ENCODE data around the gene SALL3.

The SALL3 gene

GRCh38 chr18:78999939-79000338, 20.3 kb downstream of the SALL3 start:
- no peaks in the 10 kb centered on the region for H3K36me3 ChIP-seq (ENCODE audit: control insufficient read depth, insufficient read depth, low read length)
- peaks cover 8% of the 10 kb centered on the region for H3K27me3 ChIP-seq (ENCODE audit: control insufficient read depth, insufficient read depth, low read length)
- H3K9ac ChIP-seq (ENCODE audit: low read length): no peak overlapping the region
- no peaks in the 10 kb centered on the region for H3K9me3 ChIP-seq (ENCODE audit: control insufficient read depth, low read length)
- no peak overlapping the region for H3K4me3 ChIP-seq (ENCODE audit: low read length)
- no peaks in the 10 kb centered on the region for H3K4me1 ChIP-seq (ENCODE audit: control insufficient read depth, insufficient read depth, low read length)

DNA sequence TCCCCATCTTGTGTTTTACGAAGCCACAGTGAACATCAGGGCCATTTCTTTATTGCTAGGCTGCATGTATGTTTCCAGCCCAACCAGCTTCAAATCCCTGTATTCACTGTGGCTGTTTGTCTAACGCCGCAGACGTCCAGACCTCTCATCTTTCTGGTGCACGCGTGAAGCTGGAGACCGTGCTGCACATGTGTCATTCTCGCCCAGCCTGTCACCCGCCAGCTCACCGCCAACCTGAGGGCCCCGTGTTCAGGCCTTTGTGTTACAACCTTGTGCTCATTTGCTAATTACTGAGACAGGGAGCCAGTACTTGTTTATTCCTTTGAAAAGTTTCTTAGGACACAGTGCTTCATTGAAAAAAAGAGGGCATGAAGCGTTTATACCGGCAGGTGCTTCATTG, 21.4 kb downstream of the SALL3 start:
- Histone ChIP-seq H3K36me3 (ENCODE audit: control insufficient read depth, insufficient read depth, low read length) (no peaks in the 10 kb centered on the region), H3K27me3 (ENCODE audit: control insufficient read depth, insufficient read depth, low read length) (peaks cover 8% of the 10 kb centered on the region), H3K9ac (ENCODE audit: low read length) (no peak overlapping the region), H3K4me3 (ENCODE audit: low read length) (no peak overlapping the region), H3K9me3 (ENCODE audit: control insufficient read depth, low read length) (no peaks in the 10 kb centered on the region), H3K4me1 (ENCODE audit: control insufficient read depth, insufficient read depth, low read length) (no peaks in the 10 kb centered on the region)

- no peaks in the 10 kb centered on the region for H3K9me3 ChIP-seq (ENCODE audit: control insufficient read depth, low read length)
- no peaks in the 10 kb centered on the region for H3K4me1 ChIP-seq (ENCODE audit: control insufficient read depth, insufficient read depth, low read length)
- H3K27me3 ChIP-seq (ENCODE audit: control insufficient read depth, insufficient read depth, low read length): peaks cover 2% of the 10 kb centered on the region
- H3K36me3 ChIP-seq (ENCODE audit: control insufficient read depth, insufficient read depth, low read length): no peaks in the 10 kb centered on the region
- no peak overlapping the region for H3K9ac ChIP-seq (ENCODE audit: low read length)
- no peak overlapping the region for H3K4me3 ChIP-seq (ENCODE audit: low read length)
Observed at GRCh38 chr18:79005653-79006052, 26.0 kb downstream of the SALL3 start.

DNA sequence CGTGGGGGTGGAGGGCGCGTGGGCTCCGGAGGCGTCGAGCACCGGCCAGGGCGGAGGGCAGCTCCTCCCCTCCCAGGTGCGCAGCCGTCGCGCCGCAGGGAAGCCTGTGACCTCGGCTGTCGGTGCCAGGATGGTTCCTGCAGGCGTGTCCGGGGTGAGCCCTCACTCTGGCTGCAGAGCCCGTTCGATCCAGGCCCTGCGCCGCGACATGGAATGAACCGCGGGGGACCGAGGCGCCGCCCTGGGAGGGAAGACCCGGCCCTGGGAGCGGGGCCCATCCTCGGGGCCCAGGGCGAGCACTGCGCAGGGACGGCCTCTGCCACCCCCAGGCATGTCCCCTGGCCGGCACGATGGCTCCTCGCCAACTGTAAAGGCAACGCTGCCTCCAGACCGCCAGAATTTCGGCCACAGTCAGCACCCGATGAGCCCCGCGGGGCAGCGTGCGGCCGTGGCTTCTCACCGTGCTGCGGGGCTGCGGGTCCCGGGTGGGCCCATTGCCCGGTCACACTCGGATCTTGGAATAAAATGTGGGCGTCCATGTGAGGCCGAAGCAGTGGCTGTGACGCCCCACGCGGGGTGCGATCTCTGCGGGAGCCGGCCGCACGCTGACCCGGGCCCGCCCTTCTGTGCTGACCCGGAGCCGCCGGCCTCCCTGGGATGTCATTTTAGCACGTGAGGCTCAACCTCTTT, 26.6 kb downstream of the SALL3 start:
- Histone ChIP-seq H3K27me3 (ENCODE audit: control insufficient read depth, insufficient read depth, low read length) (no peaks in the 10 kb centered on the region), H3K9ac (ENCODE audit: low read length) (no peak overlapping the region), H3K4me1 (ENCODE audit: control insufficient read depth, insufficient read depth, low read length) (no peaks in the 10 kb centered on the region), H3K36me3 (ENCODE audit: control insufficient read depth, insufficient read depth, low read length) (no peaks in the 10 kb centered on the region), H3K9me3 (ENCODE audit: control insufficient read depth, low read length) (no peaks in the 10 kb centered on the region), H3K4me3 (ENCODE audit: low read length) (no peak overlapping the region)

GRCh38 chr18:79007440-79007839, 27.8 kb downstream of the SALL3 start:
- Histone ChIP-seq H3K9me3 (ENCODE audit: control insufficient read depth, low read length) (no peaks in the 10 kb centered on the region), H3K4me3 (ENCODE audit: low read length) (no peak overlapping the region), H3K9ac (ENCODE audit: low read length) (no peak overlapping the region), H3K4me1 (ENCODE audit: control insufficient read depth, insufficient read depth, low read length) (no peaks in the 10 kb centered on the region), H3K27me3 (ENCODE audit: control insufficient read depth, insufficient read depth, low read length) (no peaks in the 10 kb centered on the region), H3K36me3 (ENCODE audit: control insufficient read depth, insufficient read depth, low read length) (no peaks in the 10 kb centered on the region)

DNA sequence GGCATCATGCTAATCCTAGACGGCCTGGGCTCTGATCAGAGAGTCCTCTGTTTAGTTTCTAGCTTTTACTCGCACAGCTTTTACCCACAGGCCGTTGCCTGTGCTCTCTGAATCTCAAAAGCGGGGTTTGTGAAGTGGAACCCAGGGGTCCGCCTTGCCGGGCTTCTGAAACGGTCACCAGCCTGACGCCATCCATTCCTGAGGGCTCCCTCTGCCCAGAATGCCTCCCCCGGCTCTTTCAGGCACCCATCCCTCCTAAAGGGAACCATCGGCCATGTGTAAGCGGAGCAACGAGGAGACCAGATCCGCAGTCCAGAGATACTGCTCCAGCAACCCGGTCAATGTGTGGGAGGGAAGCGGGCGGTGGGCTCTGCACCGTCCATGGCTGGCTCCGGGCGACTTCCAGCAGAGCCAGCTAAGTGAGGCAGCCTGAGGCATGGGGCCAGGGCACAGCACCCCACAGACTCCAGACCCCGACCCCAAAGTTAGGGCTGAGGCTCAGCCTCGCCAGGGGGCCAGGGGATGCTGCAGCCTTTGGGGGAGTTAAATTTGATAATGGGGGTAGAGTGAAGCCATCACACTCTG, 28.8 kb downstream of the SALL3 start:
- H3K9me3 ChIP-seq (ENCODE audit: control insufficient read depth, low read length): no peaks in the 10 kb centered on the region
- no peaks in the 10 kb centered on the region for H3K4me1 ChIP-seq (ENCODE audit: control insufficient read depth, insufficient read depth, low read length)
- no peaks in the 10 kb centered on the region for H3K36me3 ChIP-seq (ENCODE audit: control insufficient read depth, insufficient read depth, low read length)
- no peaks in the 10 kb centered on the region for H3K27me3 ChIP-seq (ENCODE audit: control insufficient read depth, insufficient read depth, low read length)
- H3K9ac ChIP-seq (ENCODE audit: low read length): no peak overlapping the region
- H3K4me3 ChIP-seq (ENCODE audit: low read length): no peak overlapping the region

DNA sequence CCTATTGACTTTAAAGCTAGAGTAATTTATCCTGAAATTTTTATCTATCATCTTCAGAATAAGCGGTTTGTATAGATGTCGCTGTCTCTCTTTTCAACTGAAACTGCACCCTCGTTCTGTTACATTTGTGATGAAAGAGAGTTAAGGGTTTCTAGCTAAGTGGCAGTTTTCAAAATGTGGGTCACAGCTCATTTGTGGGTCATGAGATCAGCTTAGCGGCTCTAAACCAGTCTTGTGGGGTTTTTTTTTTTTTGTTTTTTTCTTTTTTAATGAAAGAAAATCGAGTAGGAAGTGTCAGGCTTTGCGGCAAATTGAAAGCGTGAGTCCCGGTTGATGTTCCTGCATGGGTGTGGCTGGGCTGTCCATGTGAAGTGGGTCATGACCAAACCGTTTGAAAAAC, 31.2 kb downstream of the SALL3 start:
- Histone ChIP-seq H3K4me1 (ENCODE audit: control insufficient read depth, insufficient read depth, low read length) (no peaks in the 10 kb centered on the region), H3K27me3 (ENCODE audit: control insufficient read depth, insufficient read depth, low read length) (no peaks in the 10 kb centered on the region), H3K4me3 (ENCODE audit: low read length) (no peak overlapping the region), H3K9ac (ENCODE audit: low read length) (no peak overlapping the region), H3K9me3 (ENCODE audit: control insufficient read depth, low read length) (no peaks in the 10 kb centered on the region), H3K36me3 (ENCODE audit: control insufficient read depth, insufficient read depth, low read length) (no peaks in the 10 kb centered on the region)

DNA sequence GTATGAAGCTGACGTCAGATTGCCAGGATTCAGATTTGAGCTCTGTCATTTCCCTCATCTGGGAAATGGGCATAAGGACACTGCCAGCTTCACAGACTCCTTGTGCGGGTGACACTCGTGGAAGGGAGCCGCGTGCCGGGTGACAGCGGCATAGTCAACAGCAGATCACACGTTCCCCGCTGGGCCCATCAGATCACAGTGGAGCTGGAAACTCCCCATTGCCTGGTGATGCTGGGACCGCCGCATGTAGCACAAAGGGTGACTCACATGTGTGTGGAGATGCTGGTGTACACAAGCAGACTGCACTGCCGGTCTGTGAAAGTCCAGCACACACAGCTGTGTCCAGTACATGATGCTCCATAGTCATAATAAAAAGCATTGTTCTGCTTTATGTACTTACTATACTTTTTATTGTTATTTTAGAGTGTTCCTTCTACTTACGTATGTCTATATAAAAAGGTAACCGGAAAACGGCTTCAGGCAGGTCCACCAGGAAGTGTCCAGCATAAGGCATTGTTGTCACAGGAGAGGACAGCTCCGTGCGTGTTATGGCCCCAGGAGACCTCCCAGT, 31.8 kb downstream of the SALL3 start:
- Histone ChIP-seq H3K4me1 (ENCODE audit: control insufficient read depth, insufficient read depth, low read length) (no peaks in the 10 kb centered on the region), H3K36me3 (ENCODE audit: control insufficient read depth, insufficient read depth, low read length) (no peaks in the 10 kb centered on the region)

DNA sequence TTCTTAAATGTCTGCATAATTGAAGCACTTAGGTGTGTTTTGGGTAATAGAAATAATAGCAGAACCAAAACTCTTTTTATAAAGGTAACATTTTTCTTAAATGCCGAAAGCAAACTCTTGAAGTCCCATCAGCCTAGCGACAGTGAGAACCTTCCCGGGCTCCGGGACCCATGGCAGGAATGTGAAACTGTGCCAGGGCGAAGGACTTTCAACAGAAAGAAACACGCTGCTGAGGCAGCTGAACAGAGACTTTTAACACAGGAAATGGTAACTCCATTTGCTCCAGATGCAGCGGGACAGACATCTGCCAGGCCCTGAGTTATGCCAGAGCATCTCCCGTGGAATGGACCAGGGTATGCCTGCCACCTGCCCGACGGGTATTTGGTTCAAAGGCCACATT, 34.3 kb downstream of the SALL3 start:
- H3K4me1 ChIP-seq (ENCODE audit: control insufficient read depth, insufficient read depth, low read length): no peaks in the 10 kb centered on the region
- no peak overlapping the region for H3K9ac ChIP-seq (ENCODE audit: low read length)
- H3K4me3 ChIP-seq (ENCODE audit: low read length): no peak overlapping the region
- peaks cover 6% of the 10 kb centered on the region for H3K27me3 ChIP-seq (ENCODE audit: control insufficient read depth, insufficient read depth, low read length)
- no peaks in the 10 kb centered on the region for H3K9me3 ChIP-seq (ENCODE audit: control insufficient read depth, low read length)
- H3K36me3 ChIP-seq (ENCODE audit: control insufficient read depth, insufficient read depth, low read length): no peaks in the 10 kb centered on the region

More for the DNA sequence above, 31.8 kb downstream of the SALL3 start:
- Histone ChIP-seq H3K9me3 (ENCODE audit: control insufficient read depth, low read length) (no peaks in the 10 kb centered on the region), H3K9ac (ENCODE audit: low read length) (no peak overlapping the region), H3K27me3 (ENCODE audit: control insufficient read depth, insufficient read depth, low read length) (no peaks in the 10 kb centered on the region), H3K4me3 (ENCODE audit: low read length) (no peak overlapping the region)

- Histone ChIP-seq H3K9me3 (ENCODE audit: control insufficient read depth, low read length) (no peaks in the 10 kb centered on the region), H3K4me3 (ENCODE audit: low read length) (no peak overlapping the region), H3K27me3 (ENCODE audit: control insufficient read depth, insufficient read depth, low read length) (peaks cover 6% of the 10 kb centered on the region), H3K9ac (ENCODE audit: low read length) (no peak overlapping the region), H3K4me1 (ENCODE audit: control insufficient read depth, insufficient read depth, low read length) (no peaks in the 10 kb centered on the region), H3K36me3 (ENCODE audit: control insufficient read depth, insufficient read depth, low read length) (no peaks in the 10 kb centered on the region)
Observed at GRCh38 chr18:79018911-79019310, 39.3 kb downstream of the SALL3 start.

GRCh38 chr18:79019881-79020280, 40.3 kb downstream of the SALL3 start:
- no peaks in the 10 kb centered on the region for H3K4me1 ChIP-seq (ENCODE audit: control insufficient read depth, insufficient read depth, low read length)
- H3K9ac ChIP-seq (ENCODE audit: low read length): no peak overlapping the region
- H3K27me3 ChIP-seq (ENCODE audit: control insufficient read depth, insufficient read depth, low read length): peaks cover 6% of the 10 kb centered on the region
- H3K36me3 ChIP-seq (ENCODE audit: control insufficient read depth, insufficient read depth, low read length): no peaks in the 10 kb centered on the region
- no peak overlapping the region for H3K4me3 ChIP-seq (ENCODE audit: low read length)
- no peaks in the 10 kb centered on the region for H3K9me3 ChIP-seq (ENCODE audit: control insufficient read depth, low read length)

- Histone ChIP-seq H3K9me3 (ENCODE audit: control insufficient read depth, low read length) (no peaks in the 10 kb centered on the region), H3K36me3 (ENCODE audit: control insufficient read depth, insufficient read depth, low read length) (no peaks in the 10 kb centered on the region), H3K27me3 (ENCODE audit: control insufficient read depth, insufficient read depth, low read length) (peaks cover 6% of the 10 kb centered on the region), H3K9ac (ENCODE audit: low read length) (no peak overlapping the region), H3K4me1 (ENCODE audit: control insufficient read depth, insufficient read depth, low read length) (no peaks in the 10 kb centered on the region), H3K4me3 (ENCODE audit: low read length) (no peak overlapping the region)
Observed at GRCh38 chr18:79022603-79023002, 43.0 kb downstream of the SALL3 start.
